CD4-positive, alpha-beta T cell (primary cell): ENCODE measurements around the gene UQCR11. TPM values are rescaled to one million over a fixed set of nuclear protein-coding genes. Genes with fewer than 3 reads are reported as not detected.
A peak's percentile ranks its signal among the peaks of the same experiment; 100 is the strongest.

Source experiments
- ATAC-seq: fragments of 200-7000 bp; cut with Tn5 transposase; one replicate; pipeline ENCODE4 v1.10.0; 2022; ENCODE audit warnings: mild to moderate bottlenecking; ENCODE audit not compliant: poor library complexity
- CTCF ChIA-PET: fragments of 350-600 bp; sonication (Branson Sonifier 250); formaldehyde crosslinking; loops from one replicate; lab custom pipeline; 2021; ENCODE audit warnings: antibody characterized with exemption, inconsistent platforms; lab: Charles Lee
- POLR2A ChIA-PET: fragments of 350-600 bp; sonication (Branson Sonifier 250); formaldehyde crosslinking; loops from one replicate; lab custom pipeline; 2021; ENCODE audit warnings: antibody characterized with exemption, inconsistent platforms; lab: Charles Lee
- DNase-seq, 14 experiments: peaks; one replicate each; pipeline ENCODE4 v3.0.0-alpha.2; 2013 to 2020; ENCODE audit warnings: mixed read lengths in 2 of 14
- H3K27ac ChIP-seq, 2 donors: one replicate each; pipeline versions ENCODE4 v1.5.1 to v1.7.0; 2013; ENCODE audit warnings: low read length in 2 of 2, low read depth in 1 of 2, mild to moderate bottlenecking in 1 of 2
- H3K27me3 ChIP-seq, 2 experiments: 1 replicate in 1 of 2; 2 replicates in 1 of 2; pipeline versions ENCODE4 v1.6.1 to v1.7.0; 2013; ENCODE audit warnings: low read length in 2 of 2, control low read depth in 1 of 2, mild to moderate bottlenecking in 1 of 2, moderate library complexity in 1 of 2; ENCODE audit not compliant: insufficient read depth in 2 of 2, control insufficient read depth in 1 of 2
- H3K36me3 ChIP-seq: one replicate; pipeline ENCODE4 v1.6.1; 2013; ENCODE audit warnings: low read length, control low read depth; ENCODE audit not compliant: insufficient read depth
- H3K4me1 ChIP-seq: one replicate; pipeline ENCODE4 v1.6.1; 2013; ENCODE audit warnings: low read length, control low read depth; ENCODE audit not compliant: insufficient read depth
- H3K4me3 ChIP-seq: one replicate; pipeline ENCODE4 v1.5.1; 2013; ENCODE audit warnings: mild to moderate bottlenecking, low read length, moderate library complexity
- H3K9me3 ChIP-seq, 2 experiments: 1 replicate in 1 of 2; 2 replicates in 1 of 2; pipeline versions ENCODE4 v1.6.1 to v1.7.0; 2013; ENCODE audit warnings: low read length in 2 of 2, mild to moderate bottlenecking in 2 of 2, control low read depth in 1 of 2, moderate library complexity in 1 of 2; ENCODE audit not compliant: control insufficient read depth in 1 of 2, insufficient read depth in 1 of 2
- H3K27ac Mint-ChIP-seq: one replicate; pipeline ENCODE4 v1.8.0; 2020; ENCODE audit warnings: mixed read lengths
- H3K27me3 Mint-ChIP-seq: one replicate; pipeline ENCODE4 v1.8.0; 2021; ENCODE audit warnings: mixed read lengths
- H3K36me3 Mint-ChIP-seq: one replicate; pipeline ENCODE4 v1.8.0; 2021; ENCODE audit warnings: low read depth, mixed read lengths
- H3K4me1 Mint-ChIP-seq: one replicate; pipeline ENCODE4 v1.8.0; 2021; ENCODE audit warnings: low read depth, mixed read lengths
- H3K4me3 Mint-ChIP-seq: one replicate; pipeline ENCODE4 v1.8.0; 2020; ENCODE audit warnings: mild to moderate bottlenecking, mixed read lengths
- H3K9me3 Mint-ChIP-seq: one replicate; pipeline ENCODE4 v1.8.0; 2020; ENCODE audit warnings: mixed read lengths
- intact Hi-C, 2 experiments: fragments of 100-400 bp; cut with DNase I in 1 of 2; cut with micrococcal nuclease in 1 of 2; formaldehyde crosslinking; loops; one replicate each; pipeline versions ENCODE4 v1.15.1 to v1.9.0; 2023 to 2025; cut with DNase I, micrococcal nuclease
- total RNA-seq, 174 experiments: library from RNA in 2 of 174; stranded (reverse) in 2 of 174; gene quantifications; one replicate each; pipeline ENCODE4 v1.2.3 and lab custom pipeline; 2021 to 2026
- TF ChIP-seq, protein P1 (sequence below): fragments of 200-600 bp; IDR thresholded peaks from one replicate; pipeline ENCODE4 v1.8.0; 2022; ENCODE audit warnings: antibody characterized with exemption, mild to moderate bottlenecking

Gene UQCR11
- total RNA-seq, 2 experiments from 2014 or later, result 88.9 to 93.8 TPM

- Histone ChIP-seq H3K4me1 (no peaks in the 10 kb centered on the region), H3K27me3 (no peaks in the 10 kb centered on the region), H3K4me3 (no peak overlapping the region), H3K9me3 (peaks cover 0 to 3% of the 10 kb centered on the region in 2 experiments), H3K36me3 (peaks cover 19% of the 10 kb centered on the region), H3K27ac (no peak overlapping the region)
- Mint-ChIP-seq H3K27me3 (no peaks in the 10 kb centered on the region), H3K36me3 (peaks cover 19% of the 10 kb centered on the region), H3K9me3 (no peaks in the 10 kb centered on the region), H3K27ac (no peak overlapping the region), H3K4me3 (no peak overlapping the region), H3K4me1 (peaks cover 7% of the 10 kb centered on the region)
- intact Hi-C loops, result no loop called here
- TF ChIP-seq, protein P1, sequence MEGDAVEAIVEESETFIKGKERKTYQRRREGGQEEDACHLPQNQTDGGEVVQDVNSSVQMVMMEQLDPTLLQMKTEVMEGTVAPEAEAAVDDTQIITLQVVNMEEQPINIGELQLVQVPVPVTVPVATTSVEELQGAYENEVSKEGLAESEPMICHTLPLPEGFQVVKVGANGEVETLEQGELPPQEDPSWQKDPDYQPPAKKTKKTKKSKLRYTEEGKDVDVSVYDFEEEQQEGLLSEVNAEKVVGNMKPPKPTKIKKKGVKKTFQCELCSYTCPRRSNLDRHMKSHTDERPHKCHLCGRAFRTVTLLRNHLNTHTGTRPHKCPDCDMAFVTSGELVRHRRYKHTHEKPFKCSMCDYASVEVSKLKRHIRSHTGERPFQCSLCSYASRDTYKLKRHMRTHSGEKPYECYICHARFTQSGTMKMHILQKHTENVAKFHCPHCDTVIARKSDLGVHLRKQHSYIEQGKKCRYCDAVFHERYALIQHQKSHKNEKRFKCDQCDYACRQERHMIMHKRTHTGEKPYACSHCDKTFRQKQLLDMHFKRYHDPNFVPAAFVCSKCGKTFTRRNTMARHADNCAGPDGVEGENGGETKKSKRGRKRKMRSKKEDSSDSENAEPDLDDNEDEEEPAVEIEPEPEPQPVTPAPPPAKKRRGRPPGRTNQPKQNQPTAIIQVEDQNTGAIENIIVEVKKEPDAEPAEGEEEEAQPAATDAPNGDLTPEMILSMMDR, result no peak
- DNase-seq (no peak), ATAC-seq (no peak)
- CTCF ChIA-PET, result no interaction called here
- POLR2A ChIA-PET, result no interaction called here
These were observed 21.3 kb upstream of the UQCR11 start for GRCh38 chr19:1626417-1627010.

DNA sequence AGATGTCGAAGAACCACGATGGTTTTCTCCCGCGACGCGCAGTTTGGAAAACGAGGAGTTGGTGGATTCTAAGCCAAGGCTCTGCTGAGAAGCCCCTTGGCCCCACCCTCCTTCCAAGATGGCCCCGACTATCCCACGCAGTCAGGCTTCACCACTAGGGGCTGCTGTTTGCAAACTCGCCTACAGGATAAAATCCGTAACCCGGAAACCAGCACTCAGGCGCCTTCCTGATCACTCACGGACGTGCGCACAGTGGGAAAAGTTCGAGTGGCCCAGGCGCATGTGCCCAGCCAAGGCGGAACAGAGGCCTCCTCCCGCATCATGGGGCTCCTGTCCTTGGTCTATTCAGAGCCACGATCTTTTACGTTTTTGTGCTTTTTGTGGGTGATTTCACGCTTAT lies 19.2 kb upstream of the UQCR11 start:
- intact Hi-C loops, result loop anchor here in 1 of 2 experiments (5.0 kb wide), 1 partner anchor 48 kb away; no protein-coding TSS in a partner anchor
- H3K27me3 ChIP-seq, result no peaks in the 10 kb centered on the region
- no peaks in the 10 kb centered on the region for H3K27me3 Mint-ChIP-seq
- TF ChIP-seq, protein P1, result peak; percentile 51
- H3K9me3 ChIP-seq, result peaks cover 0 to 3% of the 10 kb centered on the region in 2 experiments
- peaks cover 19% of the 10 kb centered on the region for H3K36me3 Mint-ChIP-seq
- no peaks in the 10 kb centered on the region for H3K9me3 Mint-ChIP-seq
- ChIA-PET POLR2A (interaction anchor here (0.6 kb wide), 1 partner anchor 20 kb away, joined by 4 read pairs; no protein-coding TSS in a partner anchor), CTCF (interaction anchor here (1.2 kb wide), 2 partner anchors 15 to 27 kb away, joined by 3 read pairs; no protein-coding TSS in a partner anchor)
- H3K27ac ChIP-seq, result no peak overlapping the region
- peaks cover 30% of the 10 kb centered on the region for H3K36me3 ChIP-seq
- ATAC-seq (peak; percentile 94), DNase-seq (peak; percentile 23 to 72 (median 44))
- H3K4me1 Mint-ChIP-seq, result peaks cover 7% of the 10 kb centered on the region
- H3K4me3 Mint-ChIP-seq, result no peak overlapping the region
- H3K27ac Mint-ChIP-seq, result no peak overlapping the region
- no peak overlapping the region for H3K4me3 ChIP-seq
- no peaks in the 10 kb centered on the region for H3K4me1 ChIP-seq

DNA sequence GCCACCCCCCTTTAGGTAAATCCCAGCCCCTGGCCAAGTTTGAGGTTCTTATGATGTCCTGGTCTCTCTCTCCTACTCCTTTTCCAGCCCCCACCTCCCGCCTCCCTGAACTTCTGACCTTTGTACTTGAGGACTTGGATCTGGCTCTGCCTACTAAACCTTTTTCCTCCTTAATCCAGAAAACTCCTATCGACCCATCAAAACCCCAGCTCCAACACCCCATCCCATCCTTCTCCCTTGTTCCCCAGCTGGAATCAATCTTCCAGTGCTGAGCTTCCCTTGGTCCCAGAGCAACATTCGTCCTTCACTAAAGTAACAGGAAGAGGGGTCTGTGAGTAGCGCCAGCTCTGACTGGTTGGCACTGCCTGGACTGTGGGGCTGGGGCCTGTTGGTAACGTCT lies 17.3 kb upstream of the UQCR11 start:
- no peak overlapping the region for H3K27ac ChIP-seq
- POLR2A ChIA-PET, result no interaction called here
- TF ChIP-seq, protein P1, result no peak
- no peak overlapping the region for H3K4me3 ChIP-seq
- H3K27ac Mint-ChIP-seq, result peak overlapping the region; percentile 30
- no peaks in the 10 kb centered on the region for H3K27me3 Mint-ChIP-seq
- no peaks in the 10 kb centered on the region for H3K9me3 ChIP-seq
- ATAC-seq, result no peak
- H3K4me1 Mint-ChIP-seq, result peaks cover 14% of the 10 kb centered on the region
- H3K9me3 Mint-ChIP-seq, result no peaks in the 10 kb centered on the region
- no peaks in the 10 kb centered on the region for H3K27me3 ChIP-seq
- peaks cover 6% of the 10 kb centered on the region for H3K4me1 ChIP-seq
- peaks cover 27% of the 10 kb centered on the region for H3K36me3 Mint-ChIP-seq
- no peak for DNase-seq
- H3K36me3 ChIP-seq, result peaks cover 31% of the 10 kb centered on the region
- CTCF ChIA-PET, result no interaction called here
- intact Hi-C loops, result loop anchor here in 1 of 2 experiments (5.0 kb wide), 1 partner anchor 50 kb away; no protein-coding TSS in a partner anchor
- H3K4me3 Mint-ChIP-seq, result no peak overlapping the region
